ENCODE results near the gene MMP24. TPM values are rescaled to one million over a fixed set of nuclear protein-coding genes. Genes with fewer than 3 reads are reported as not detected.

MMP24 gene
- total and polyA plus RNA-seq, 2 of the 13 experiments (the other 11 are each of a cell fraction or from before 2014, with no cell fraction given): 0.29 to 0.35 TPM

DNA sequence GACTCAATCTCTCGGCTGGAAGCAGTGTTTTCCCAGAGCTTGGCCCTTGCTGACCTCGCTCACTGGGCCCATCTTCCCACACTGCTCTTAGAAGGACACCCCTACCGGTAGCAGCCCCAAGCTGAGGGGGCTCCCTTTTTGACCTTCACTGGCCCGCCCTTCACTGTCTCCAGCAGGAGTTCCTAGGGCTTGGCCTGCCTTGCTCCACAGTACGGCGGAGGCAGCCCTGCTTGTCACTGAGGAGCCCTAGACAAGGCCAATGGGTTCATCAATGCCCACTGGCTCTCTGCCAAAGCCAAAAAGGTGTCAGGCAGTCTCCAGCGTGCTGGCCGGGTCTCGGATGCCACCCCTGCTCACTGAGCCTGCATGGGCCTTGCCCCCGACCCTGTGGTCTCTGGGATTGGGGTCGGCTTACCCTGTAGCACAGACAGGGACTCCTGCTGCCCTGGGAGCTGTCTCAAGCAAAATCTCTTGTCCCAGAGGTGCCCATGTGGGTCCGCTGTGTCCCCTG lies 49.3 kb downstream of the MMP24 start (continued):
- TF ChIP-seq, protein P1, sequence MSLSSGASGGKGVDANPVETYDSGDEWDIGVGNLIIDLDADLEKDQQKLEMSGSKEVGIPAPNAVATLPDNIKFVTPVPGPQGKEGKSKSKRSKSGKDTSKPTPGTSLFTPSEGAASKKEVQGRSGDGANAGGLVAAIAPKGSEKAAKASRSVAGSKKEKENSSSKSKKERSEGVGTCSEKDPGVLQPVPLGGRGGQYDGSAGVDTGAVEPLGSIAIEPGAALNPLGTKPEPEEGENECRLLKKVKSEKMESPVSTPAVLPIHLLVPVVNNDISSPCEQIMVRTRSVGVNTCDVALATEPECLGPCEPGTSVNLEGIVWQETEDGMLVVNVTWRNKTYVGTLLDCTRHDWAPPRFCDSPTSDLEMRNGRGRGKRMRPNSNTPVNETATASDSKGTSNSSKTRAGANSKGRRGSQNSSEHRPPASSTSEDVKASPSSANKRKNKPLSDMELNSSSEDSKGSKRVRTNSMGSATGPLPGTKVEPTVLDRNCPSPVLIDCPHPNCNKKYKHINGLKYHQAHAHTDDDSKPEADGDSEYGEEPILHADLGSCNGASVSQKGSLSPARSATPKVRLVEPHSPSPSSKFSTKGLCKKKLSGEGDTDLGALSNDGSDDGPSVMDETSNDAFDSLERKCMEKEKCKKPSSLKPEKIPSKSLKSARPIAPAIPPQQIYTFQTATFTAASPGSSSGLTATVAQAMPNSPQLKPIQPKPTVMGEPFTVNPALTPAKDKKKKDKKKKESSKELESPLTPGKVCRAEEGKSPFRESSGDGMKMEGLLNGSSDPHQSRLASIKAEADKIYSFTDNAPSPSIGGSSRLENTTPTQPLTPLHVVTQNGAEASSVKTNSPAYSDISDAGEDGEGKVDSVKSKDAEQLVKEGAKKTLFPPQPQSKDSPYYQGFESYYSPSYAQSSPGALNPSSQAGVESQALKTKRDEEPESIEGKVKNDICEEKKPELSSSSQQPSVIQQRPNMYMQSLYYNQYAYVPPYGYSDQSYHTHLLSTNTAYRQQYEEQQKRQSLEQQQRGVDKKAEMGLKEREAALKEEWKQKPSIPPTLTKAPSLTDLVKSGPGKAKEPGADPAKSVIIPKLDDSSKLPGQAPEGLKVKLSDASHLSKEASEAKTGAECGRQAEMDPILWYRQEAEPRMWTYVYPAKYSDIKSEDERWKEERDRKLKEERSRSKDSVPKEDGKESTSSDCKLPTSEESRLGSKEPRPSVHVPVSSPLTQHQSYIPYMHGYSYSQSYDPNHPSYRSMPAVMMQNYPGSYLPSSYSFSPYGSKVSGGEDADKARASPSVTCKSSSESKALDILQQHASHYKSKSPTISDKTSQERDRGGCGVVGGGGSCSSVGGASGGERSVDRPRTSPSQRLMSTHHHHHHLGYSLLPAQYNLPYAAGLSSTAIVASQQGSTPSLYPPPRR (CRISPR knock-in tag; IDR thresholded peaks at IDR 0.05; ENCODE audit: borderline replicate concordance): no peak
- TF ChIP-seq ZNF570 (CRISPR knock-in tag; IDR thresholded peaks at IDR 0.05; ENCODE audit: borderline replicate concordance) (no peak), FOXK1 (CRISPR knock-in tag; IDR thresholded peaks at IDR 0.05; ENCODE audit: borderline replicate concordance, low read depth) (no peak), MAZ (IDR thresholded peaks at IDR 0.05; ENCODE audit: borderline replicate concordance, low read depth, low read length) (no peak), MAZ (CRISPR knock-in tag; IDR thresholded peaks at IDR 0.05; ENCODE audit: low read depth) (peak; percentile 32; the same call in 1 of the 2 replicates), ZBTB7A (CRISPR knock-in tag; IDR thresholded peaks at IDR 0.05) (0 out of 2 replicates have a peak, but pooled peaks have one; percentile 42), TMF1 (CRISPR knock-in tag; IDR thresholded peaks at IDR 0.05; ENCODE audit: low read depth) (no peak), TAF15 (IDR thresholded peaks at IDR 0.05; ENCODE audit: low read depth, low read length, poor library complexity, severe bottlenecking) (peak; percentile 86), ZNF350 (CRISPR knock-in tag; IDR thresholded peaks at IDR 0.05; ENCODE audit: borderline replicate concordance, low read depth) (peak; percentile 40; the same call in 1 of the 2 replicates), KDM4B (CRISPR knock-in tag; IDR thresholded peaks at IDR 0.05) (no peak), ZNF564 (CRISPR knock-in tag; IDR thresholded peaks at IDR 0.05) (0 out of 2 replicates have a peak, but pooled peaks have one; percentile 32)

Measured in HepG2 (cell line).